GM21528 (cell line): ENCODE data around the gene ZNF396.
A peak's percentile ranks its signal among the peaks of the same experiment; 100 is the strongest.

ENCODE experiments used
- ATAC-seq: cut with Tn5 transposase; IDR thresholded peaks from one replicate; pipeline ENCODE4 v1.9.1; 2021; ENCODE audit warnings: mild to moderate bottlenecking, moderate library complexity; ENCODE audit not compliant: unreplicated experiment, low FRiP score

Gene ZNF396

GRCh38 chr18:35376742-35377695 is at the start of gene ZNF396:
Gene ZNF396, minus strand, starts transcription at chr18:35377337. Its CDS starts 3,045 bp downstream, at chr18:35374292.
- ATAC-seq: peak; percentile 90

GRCh38 chr18:35426786-35427185 is 49.6 kb upstream of the ZNF396 start:
- no peak for ATAC-seq

GRCh38 chr18:35424356-35424755 is 47.2 kb upstream of the ZNF396 start:
- no peak for ATAC-seq

- ATAC-seq: no peak
Measured at GRCh38 chr18:35422237-35422636, 45.1 kb upstream of the ZNF396 start.

GRCh38 chr18:35418610-35419009 is 41.5 kb upstream of the ZNF396 start:
- no peak for ATAC-seq

GRCh38 chr18:35417223-35417622 is 40.1 kb upstream of the ZNF396 start:
- ATAC-seq: no peak

GRCh38 chr18:35415511-35416073 is 38.5 kb upstream of the ZNF396 start:
- ATAC-seq: no peak

GRCh38 chr18:35413163-35413511 is 36.0 kb upstream of the ZNF396 start:
- no peak for ATAC-seq

- no peak for ATAC-seq
Measured at GRCh38 chr18:35411625-35412351, 34.7 kb upstream of the ZNF396 start.

GRCh38 chr18:35410561-35410960 is 33.4 kb upstream of the ZNF396 start:
- ATAC-seq: no peak

GRCh38 chr18:35409911-35410310 is 32.8 kb upstream of the ZNF396 start:
- ATAC-seq: no peak

- no peak for ATAC-seq
Measured at GRCh38 chr18:35408843-35409261, 31.7 kb upstream of the ZNF396 start.

GRCh38 chr18:35407871-35408481 is 30.8 kb upstream of the ZNF396 start:
- peak; percentile 58 for ATAC-seq

GRCh38 chr18:35406666-35407065 is 29.5 kb upstream of the ZNF396 start:
- ATAC-seq: no peak

GRCh38 chr18:35397976-35398375 is 20.8 kb upstream of the ZNF396 start:
- no peak for ATAC-seq

GRCh38 chr18:35393716-35394115 is 16.6 kb upstream of the ZNF396 start:
- ATAC-seq: no peak

- no peak for ATAC-seq
Measured at GRCh38 chr18:35392375-35392774, 15.2 kb upstream of the ZNF396 start.

GRCh38 chr18:35390951-35391700 is 14.0 kb upstream of the ZNF396 start:
- no peak for ATAC-seq

- ATAC-seq: no peak
Measured at GRCh38 chr18:35389095-35389618, 12.0 kb upstream of the ZNF396 start.

- ATAC-seq: no peak
Measured at GRCh38 chr18:35387152-35387571, 10.0 kb upstream of the ZNF396 start.
